ENCODE data around the gene EMILIN2. TPM values are rescaled to one million over a fixed set of nuclear protein-coding genes. Genes with fewer than 3 reads are reported as not detected.
A peak's percentile ranks its signal among the peaks of the same experiment; 100 is the strongest.

Gene EMILIN2
- total RNA-seq, 2 experiments from 2014 or later: 0.15 to 1.4 TPM

DNA sequence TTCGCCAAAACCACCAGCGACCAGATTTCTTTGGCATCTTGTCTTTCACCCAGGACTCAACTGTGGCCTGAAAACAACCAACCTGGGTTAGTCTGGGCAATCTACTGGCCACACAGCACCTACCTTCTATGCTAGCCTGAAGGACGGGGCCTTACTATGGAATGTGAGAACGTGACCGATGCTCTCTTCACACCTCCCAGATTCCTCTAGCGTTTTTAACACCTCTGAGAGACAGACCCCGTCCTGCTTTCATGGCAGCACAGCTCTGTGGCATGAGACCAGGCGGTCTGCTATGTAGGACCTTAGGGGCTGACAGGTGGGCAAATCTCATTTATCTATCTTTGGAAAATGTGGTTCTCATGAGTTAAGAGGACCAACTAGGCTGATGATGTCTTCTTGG is 80.9 kb downstream of the EMILIN2 start:
- TF ChIP-seq EZH2phosphoT487 (IDR thresholded peaks at IDR 0.05; ENCODE audit: borderline replicate concordance, low read depth, low read length): no peak
- TF ChIP-seq, protein P1, sequence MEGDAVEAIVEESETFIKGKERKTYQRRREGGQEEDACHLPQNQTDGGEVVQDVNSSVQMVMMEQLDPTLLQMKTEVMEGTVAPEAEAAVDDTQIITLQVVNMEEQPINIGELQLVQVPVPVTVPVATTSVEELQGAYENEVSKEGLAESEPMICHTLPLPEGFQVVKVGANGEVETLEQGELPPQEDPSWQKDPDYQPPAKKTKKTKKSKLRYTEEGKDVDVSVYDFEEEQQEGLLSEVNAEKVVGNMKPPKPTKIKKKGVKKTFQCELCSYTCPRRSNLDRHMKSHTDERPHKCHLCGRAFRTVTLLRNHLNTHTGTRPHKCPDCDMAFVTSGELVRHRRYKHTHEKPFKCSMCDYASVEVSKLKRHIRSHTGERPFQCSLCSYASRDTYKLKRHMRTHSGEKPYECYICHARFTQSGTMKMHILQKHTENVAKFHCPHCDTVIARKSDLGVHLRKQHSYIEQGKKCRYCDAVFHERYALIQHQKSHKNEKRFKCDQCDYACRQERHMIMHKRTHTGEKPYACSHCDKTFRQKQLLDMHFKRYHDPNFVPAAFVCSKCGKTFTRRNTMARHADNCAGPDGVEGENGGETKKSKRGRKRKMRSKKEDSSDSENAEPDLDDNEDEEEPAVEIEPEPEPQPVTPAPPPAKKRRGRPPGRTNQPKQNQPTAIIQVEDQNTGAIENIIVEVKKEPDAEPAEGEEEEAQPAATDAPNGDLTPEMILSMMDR (conservative IDR thresholded peaks at IDR 0.05; ENCODE audit: low read length): no peak
- Histone ChIP-seq H3K9me2 (ENCODE audit: insufficient read depth, low read length) (no peaks in the 10 kb centered on the region), H3K27ac (ENCODE audit: low read depth, low read length, poor library complexity, severe bottlenecking) (no peak overlapping the region), H3K4me2 (ENCODE audit: low read length) (no peak overlapping the region), H3K4me1 (ENCODE audit: insufficient read depth, low read length, poor library complexity, severe bottlenecking) (peaks cover 16% of the 10 kb centered on the region), H3K36me3 (ENCODE audit: insufficient read depth, low read length) (peaks cover 68% of the 10 kb centered on the region), H2AFZ (ENCODE audit: low read length) (no peak overlapping the region), H3K79me2 (ENCODE audit: insufficient read depth, low read depth, low read length) (no peaks in the 10 kb centered on the region), H3K9me3 (ENCODE audit: low read length) (no peaks in the 10 kb centered on the region), H3K4me3 (ENCODE audit: low read depth, low read length, poor library complexity, severe bottlenecking) (no peak overlapping the region), H4K20me1 (ENCODE audit: insufficient read depth, low read length) (no peaks in the 10 kb centered on the region)
- no TSS peak for BruUV-seq (replicated peaks)
- intact Hi-C loops (cut with micrococcal nuclease; ENCODE audit: unreplicated experiment): no loop called here
- ChIA-PET CTCF (ENCODE audit: unreplicated experiment) (no interaction called here), POLR2A (interaction anchor here (0.5 to 2.8 kb wide), 3 partner anchors 10 to 166 kb away, joined by 4 to 16 read pairs (median 4); no protein-coding TSS in a partner anchor)
- DNase-seq (ENCODE audit: low spot score): no peak

- peaks cover 6% of the 10 kb centered on the region for H3K4me1 ChIP-seq (ENCODE audit: insufficient read depth, low read length, poor library complexity, severe bottlenecking)
- no peaks in the 10 kb centered on the region for H3K9me3 ChIP-seq (ENCODE audit: low read length)
- BruUV-seq (replicated peaks): no TSS peak
- DNase-seq (ENCODE audit: low spot score): peak; percentile 81
- ChIA-PET CTCF (ENCODE audit: unreplicated experiment) (no interaction called here), POLR2A (interaction anchor here (0.7 to 1.2 kb wide), 9 partner anchors 15 to 998 kb away, joined by 3 to 6 read pairs (median 3); no protein-coding TSS in a partner anchor)
- H3K4me2 ChIP-seq (ENCODE audit: low read length): no peak overlapping the region
- H4K20me1 ChIP-seq (ENCODE audit: insufficient read depth, low read length): no peaks in the 10 kb centered on the region
- H2AFZ ChIP-seq (ENCODE audit: low read length): no peak overlapping the region; the same call in 1 of the 2 replicates
- no peak overlapping the region for H3K4me3 ChIP-seq (ENCODE audit: low read depth, low read length, poor library complexity, severe bottlenecking)
- intact Hi-C loops (cut with micrococcal nuclease; ENCODE audit: unreplicated experiment): loop anchor here (1.0 to 10.0 kb wide), 6 partner anchors 53 to 732 kb away; no protein-coding TSS in a partner anchor
- H3K36me3 ChIP-seq (ENCODE audit: insufficient read depth, low read length): peaks cover 75% of the 10 kb centered on the region; the same call in 1 of the 2 replicates
- H3K79me2 ChIP-seq (ENCODE audit: insufficient read depth, low read depth, low read length): no peaks in the 10 kb centered on the region
- no peaks in the 10 kb centered on the region for H3K9me2 ChIP-seq (ENCODE audit: insufficient read depth, low read length)
- TF ChIP-seq EZH2phosphoT487 (IDR thresholded peaks at IDR 0.05; ENCODE audit: borderline replicate concordance, low read depth, low read length): no peak
- TF ChIP-seq, protein P1 (conservative IDR thresholded peaks at IDR 0.05; ENCODE audit: low read length): peak; percentile 99
- H3K27ac ChIP-seq (ENCODE audit: low read depth, low read length, poor library complexity, severe bottlenecking): no peak overlapping the region
Measured at GRCh38 chr18:2932247-2933181, 85.7 kb downstream of the EMILIN2 start.
